Panc1 (cell line): ENCODE measurements around the gene CDK14. TPM values are rescaled to one million over a fixed set of nuclear protein-coding genes. Genes with fewer than 3 reads are reported as not detected.

Experiments
- ATAC-seq: fragments of 200-7000 bp; cut with Tn5 transposase; 2 replicates; pipeline ENCODE4 v1.9.1; 2020; ENCODE audit warnings: mild to moderate bottlenecking, moderate library complexity
- BruUV-seq: library from RNA; stranded (reverse); fragments of 400-500 nt; replicated peaks from 2 replicates; lab custom pipeline; 2021; lab: Mats Ljungman, UMichigan
- CTCF ChIA-PET: fragments of 300-600 bp; sonication (Branson Sonifier 250); formaldehyde crosslinking; loops from one replicate; lab custom pipeline; 2022; ENCODE audit warnings: antibody characterized with exemption; lab: Charles Lee
- POLR2A ChIA-PET: fragments of 300-600 bp; sonication (Branson Sonifier 250); formaldehyde crosslinking; loops from one replicate; lab custom pipeline; 2022; ENCODE audit warnings: antibody characterized with exemption; lab: Charles Lee
- DNase-seq: peaks from one replicate; pipeline ENCODE4 v3.0.0-alpha.2; 2010; ENCODE audit warnings: low read depth, low spot score
- H3K27ac ChIP-seq: 2 replicates; pipeline ENCODE4 v1.5.1; 2011; ENCODE audit warnings: mild to moderate bottlenecking, low read length, inconsistent platforms
- H3K27me3 ChIP-seq: fragments of 200-500 bp; sonication (Bioruptor generic); 2 replicates; pipeline ENCODE4 v1.6.0; 2014; ENCODE audit warnings: low read length, inconsistent platforms; ENCODE audit not compliant: control insufficient read depth, insufficient read depth
- H3K36me3 ChIP-seq: fragments of 200-500 bp; sonication (Bioruptor generic); 2 replicates; pipeline ENCODE4 v1.5.1; 2014; ENCODE audit warnings: inconsistent platforms, mild to moderate bottlenecking, low read length, moderate library complexity; ENCODE audit not compliant: control insufficient read depth, insufficient read depth
- H3K4me1 ChIP-seq: 2 replicates; pipeline ENCODE4 v1.5.1; 2011; ENCODE audit warnings: inconsistent platforms, mild to moderate bottlenecking, low read length, moderate library complexity; ENCODE audit not compliant: control insufficient read depth, insufficient read depth
- H3K4me3 ChIP-seq, 2 experiments: 2 replicates each; pipeline ENCODE4 v1.5.1; 2011 to 2012; ENCODE audit warnings: low read depth in 2 of 2, low read length in 2 of 2, mild to moderate bottlenecking in 2 of 2, inconsistent platforms in 1 of 2, moderate library complexity in 1 of 2
- H3K9me3 ChIP-seq: fragments of 200-500 bp; sonication (Bioruptor generic); 2 replicates; pipeline ENCODE4 v1.5.1; 2014; ENCODE audit warnings: low read depth, mild to moderate bottlenecking, inconsistent platforms, low read length, moderate library complexity; ENCODE audit not compliant: control insufficient read depth, insufficient read depth
- POLR2AphosphoS5 ChIP-seq: IDR thresholded peaks from 2 replicates; pipeline ENCODE4 v1.6.1; 2012; ENCODE audit warnings: mild to moderate bottlenecking, low read depth, low read length, moderate library complexity
- REST ChIP-seq, 2 experiments: IDR thresholded peaks; 2 replicates each; pipeline ENCODE4 v1.6.1; 2011 to 2012; ENCODE audit warnings: low read depth in 2 of 2, control low read depth in 1 of 2, low read length in 1 of 2, mild to moderate bottlenecking in 1 of 2, moderate library complexity in 1 of 2; ENCODE audit not compliant: insufficient read depth in 1 of 2
- SIN3A ChIP-seq: IDR thresholded peaks from 2 replicates; pipeline ENCODE4 v1.6.1; 2012; ENCODE audit warnings: low read depth, mild to moderate bottlenecking, low read length, moderate library complexity, borderline replicate concordance; ENCODE audit not compliant: insufficient read depth
- TCF7L2 ChIP-seq: IDR thresholded peaks from 2 replicates; pipeline ENCODE4 v1.6.1; 2011; ENCODE audit warnings: mild to moderate bottlenecking, low read depth, low read length, inconsistent platforms
- in situ Hi-C: cut with HindIII; loops from 2 replicates; pipeline ENCODE4 v1.10.0; 2016; ENCODE audit warnings: low sequenced_read_pairs, low pct_unique_long_range_greater_than_20kb
- intact Hi-C: fragments of 100-400 bp; cut with micrococcal nuclease; formaldehyde crosslinking; loops from one replicate; pipeline ENCODE4 v1.10.0; 2022; ENCODE audit not compliant: unreplicated experiment
- total RNA-seq: library from RNA; stranded (reverse); gene quantifications from one replicate; pipeline ENCODE4 v1.2.1, GENCODE V29; 2021; ENCODE audit not compliant: unreplicated experiment
- TF ChIP-seq, protein P1 (sequence below): fragments of 450-650 bp; IDR thresholded peaks from 2 replicates; pipeline ENCODE4 v1.5.1; 2017; ENCODE audit warnings: mild to moderate bottlenecking

Gene CDK14
- total RNA-seq, 1 experiment from 2014 or later, result 3.0 TPM

DNA sequence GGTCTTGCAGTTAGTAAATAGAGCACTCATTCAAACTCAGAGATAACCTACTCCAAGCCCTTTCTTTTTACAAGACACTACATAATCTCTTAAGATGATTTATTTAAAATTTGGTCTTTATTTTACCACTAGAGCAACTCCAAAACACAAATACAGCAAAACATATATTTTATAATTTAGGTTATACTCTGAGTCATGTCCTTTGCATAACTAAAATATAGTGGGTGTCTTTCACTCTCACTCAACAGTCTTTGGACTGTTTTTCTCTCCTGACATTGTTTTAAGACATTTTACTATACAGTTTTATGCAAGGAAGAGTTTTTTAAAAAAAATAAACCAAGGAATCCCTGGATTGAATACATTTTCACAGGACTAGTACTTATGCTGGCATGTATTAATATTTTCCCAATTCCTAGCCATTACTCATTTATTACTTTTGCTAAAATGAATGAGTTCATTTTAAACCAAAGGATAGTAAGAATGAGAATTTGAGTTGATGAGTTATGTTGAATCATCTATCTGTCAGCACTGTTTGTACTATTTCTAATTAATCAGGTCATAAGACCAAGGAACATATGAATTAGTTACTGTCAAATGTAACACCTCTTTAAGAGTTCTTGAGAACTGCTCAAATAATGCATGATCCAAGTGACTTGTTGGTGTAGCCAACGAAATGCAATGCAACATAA, 365.1 kb downstream of the CDK14 start:
- H3K27ac ChIP-seq, result no peak overlapping the region
- in situ Hi-C loops, result no loop called here
- BruUV-seq, result no TSS peak
- POLR2A ChIA-PET, result no interaction called here
- DNase-seq, result no peak
- H3K36me3 ChIP-seq, result no peaks in the 10 kb centered on the region
- CTCF ChIA-PET, result no interaction called here
- no peaks in the 10 kb centered on the region for H3K27me3 ChIP-seq
- H3K4me3 ChIP-seq, result no peak overlapping the region
- TF ChIP-seq SIN3A, result no peak
- TF ChIP-seq REST (IDR thresholded peaks at IDR 0.05; ENCODE audit: insufficient read depth in 1 of 2, low read depth in 2 of 2, low read length in 1 of 2), result no peak
- TF ChIP-seq POLR2AphosphoS5, result no peak
- TF ChIP-seq, protein P1, sequence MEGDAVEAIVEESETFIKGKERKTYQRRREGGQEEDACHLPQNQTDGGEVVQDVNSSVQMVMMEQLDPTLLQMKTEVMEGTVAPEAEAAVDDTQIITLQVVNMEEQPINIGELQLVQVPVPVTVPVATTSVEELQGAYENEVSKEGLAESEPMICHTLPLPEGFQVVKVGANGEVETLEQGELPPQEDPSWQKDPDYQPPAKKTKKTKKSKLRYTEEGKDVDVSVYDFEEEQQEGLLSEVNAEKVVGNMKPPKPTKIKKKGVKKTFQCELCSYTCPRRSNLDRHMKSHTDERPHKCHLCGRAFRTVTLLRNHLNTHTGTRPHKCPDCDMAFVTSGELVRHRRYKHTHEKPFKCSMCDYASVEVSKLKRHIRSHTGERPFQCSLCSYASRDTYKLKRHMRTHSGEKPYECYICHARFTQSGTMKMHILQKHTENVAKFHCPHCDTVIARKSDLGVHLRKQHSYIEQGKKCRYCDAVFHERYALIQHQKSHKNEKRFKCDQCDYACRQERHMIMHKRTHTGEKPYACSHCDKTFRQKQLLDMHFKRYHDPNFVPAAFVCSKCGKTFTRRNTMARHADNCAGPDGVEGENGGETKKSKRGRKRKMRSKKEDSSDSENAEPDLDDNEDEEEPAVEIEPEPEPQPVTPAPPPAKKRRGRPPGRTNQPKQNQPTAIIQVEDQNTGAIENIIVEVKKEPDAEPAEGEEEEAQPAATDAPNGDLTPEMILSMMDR, result no peak
- no peak for TF ChIP-seq TCF7L2
- ATAC-seq, result no peak
- intact Hi-C loops, result no loop called here
- H3K9me3 ChIP-seq, result no peaks in the 10 kb centered on the region
- no peaks in the 10 kb centered on the region for H3K4me1 ChIP-seq

DNA sequence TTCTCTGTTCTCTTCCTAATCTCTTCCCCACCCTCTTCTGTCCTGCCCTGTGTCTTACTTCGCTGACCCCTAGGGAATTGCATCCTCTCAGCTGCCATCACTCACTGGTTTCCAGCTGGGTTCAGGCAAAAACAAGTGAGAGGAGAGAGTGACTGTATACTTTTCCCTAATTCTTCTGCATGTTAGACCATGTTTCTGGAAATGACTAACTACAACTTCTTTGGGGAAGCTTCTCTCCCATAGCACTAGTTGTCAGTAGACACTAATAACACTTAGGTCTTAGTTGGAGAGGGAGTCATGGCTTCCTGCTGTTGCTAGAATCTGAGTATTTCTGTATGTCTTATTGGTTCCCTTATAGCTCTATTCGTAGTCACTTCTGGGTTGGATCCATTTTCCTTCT, 369.1 kb downstream of the CDK14 start:
- no peaks in the 10 kb centered on the region for H3K9me3 ChIP-seq
- in situ Hi-C loops (no loop called here), intact Hi-C loops (no loop called here)
- no peak for TF ChIP-seq SIN3A
- no peak for TF ChIP-seq REST (IDR thresholded peaks at IDR 0.05; ENCODE audit: insufficient read depth in 1 of 2, low read depth in 2 of 2, low read length in 1 of 2)
- no peak for TF ChIP-seq POLR2AphosphoS5
- TF ChIP-seq TCF7L2, result no peak
- TF ChIP-seq, protein P1, result no peak
- ATAC-seq, result no peak
- H3K4me1 ChIP-seq, result no peaks in the 10 kb centered on the region
- no peaks in the 10 kb centered on the region; the same call in 1 of the 2 replicates for H3K36me3 ChIP-seq
- DNase-seq, result no peak
- no peak overlapping the region for H3K27ac ChIP-seq
- ChIA-PET POLR2A (no interaction called here), CTCF (no interaction called here)
- no TSS peak for BruUV-seq
- H3K27me3 ChIP-seq, result no peaks in the 10 kb centered on the region
- no peak overlapping the region for H3K4me3 ChIP-seq
